ENCODE data around the gene SLC22A9. TPM values are rescaled to one million over a fixed set of nuclear protein-coding genes. Genes with fewer than 3 reads are reported as not detected.
"Not testable (repeated sequence)": the region's sequence is repeated elsewhere in the genome, so short reads cannot be mapped to it uniquely, and the experiment has no call there.

SLC22A9 gene
- total and polyA plus RNA-seq, 10 of the 15 experiments (the other 5 are each of a cell fraction or from before 2014, with no cell fraction given): 0.03 to 0.06 TPM; not detected in 8

GRCh38 chr11:63321723-63322122 lies 47.9 kb upstream of the SLC22A9 start:
- no peak overlapping the region for H3K27ac ChIP-seq (ENCODE audit: control insufficient read depth, insufficient read depth)
- ATAC-seq: no peak
- no peak overlapping the region for H3K9ac ChIP-seq (ENCODE audit: control insufficient read depth, insufficient read depth, low read length)
- in situ Hi-C loops (cut with MboI): no loop called here
- no peaks in the 10 kb centered on the region for H3K36me3 ChIP-seq (ENCODE audit: control insufficient read depth in 2 of 2, insufficient read depth in 2 of 2, low read length in 1 of 2)
- POLR2A ChIA-PET: no interaction called here
- DNase-seq (ENCODE audit: low read depth, low spot score): no peak
- no peaks in the 10 kb centered on the region for H3K4me1 ChIP-seq (ENCODE audit: control insufficient read depth, insufficient read depth, low read length)
- intact Hi-C loops (cut with micrococcal nuclease; ENCODE audit: unreplicated experiment): no loop called here
- H3K9me3 ChIP-seq (replicated peaks; ENCODE audit: control insufficient read depth, insufficient read depth, low read length): no peaks in the 10 kb centered on the region; the same call in 2 of the 3 replicates
- H3K79me2 ChIP-seq (ENCODE audit: control insufficient read depth, insufficient read depth, low read length): no peaks in the 10 kb centered on the region
- no peaks in the 10 kb centered on the region for H3K27me3 ChIP-seq (replicated peaks in 1 of 2; ENCODE audit: control insufficient read depth in 2 of 2, insufficient read depth in 2 of 2, low read length in 1 of 2)
- BruUV-seq (replicated peaks): no TSS peak
- RAD21 ChIA-PET (ENCODE audit: unreplicated experiment): no interaction called here
- TF ChIP-seq MAX (IDR thresholded peaks at IDR 0.05; ENCODE audit: low read depth, low read length) (no peak), IKZF2 (IDR thresholded peaks at IDR 0.05) (no peak)
- H2AFZ ChIP-seq (ENCODE audit: control insufficient read depth, low read depth, low read length): no peak overlapping the region
- H4K20me1 ChIP-seq (ENCODE audit: control insufficient read depth, insufficient read depth): no peaks in the 10 kb centered on the region
- CTCF ChIA-PET: no interaction called here
- SMC1A ChIA-PET (ENCODE audit: uncharacterized antibody, unreplicated experiment): no interaction called here
- no peak overlapping the region for H3K4me3 ChIP-seq
- no peak for FAIRE-seq
- no peak overlapping the region for H3K4me2 ChIP-seq (ENCODE audit: control insufficient read depth, insufficient read depth)

GRCh38 chr11:63335089-63335488 lies 34.5 kb upstream of the SLC22A9 start:
- POLR2A ChIA-PET; H3K9ac ChIP-seq (ENCODE audit: control insufficient read depth, insufficient read depth, low read length); in situ Hi-C loops (cut with MboI); H3K36me3 ChIP-seq (ENCODE audit: control insufficient read depth in 2 of 2, insufficient read depth in 2 of 2, low read length in 1 of 2); BruUV-seq (replicated peaks); H3K27ac ChIP-seq (ENCODE audit: control insufficient read depth, insufficient read depth); H3K79me2 ChIP-seq (ENCODE audit: control insufficient read depth, insufficient read depth, low read length); H3K4me2 ChIP-seq (ENCODE audit: control insufficient read depth, insufficient read depth); intact Hi-C loops (cut with micrococcal nuclease; ENCODE audit: unreplicated experiment); SMC1A ChIA-PET (ENCODE audit: uncharacterized antibody, unreplicated experiment); H3K27me3 ChIP-seq (replicated peaks in 1 of 2; ENCODE audit: control insufficient read depth in 2 of 2, insufficient read depth in 2 of 2, low read length in 1 of 2); DNase-seq (ENCODE audit: low read depth, low spot score); FAIRE-seq; RAD21 ChIA-PET (ENCODE audit: unreplicated experiment); H3K4me3 ChIP-seq; H3K9me3 ChIP-seq (replicated peaks; ENCODE audit: control insufficient read depth, insufficient read depth, low read length); H2AFZ ChIP-seq (ENCODE audit: control insufficient read depth, low read depth, low read length); ATAC-seq; H4K20me1 ChIP-seq (ENCODE audit: control insufficient read depth, insufficient read depth); H3K4me1 ChIP-seq (ENCODE audit: control insufficient read depth, insufficient read depth, low read length): not testable (repeated sequence)
- CTCF ChIA-PET: interaction anchor here (0.6 kb wide), 1 partner anchor 323 kb away, joined by 3 read pairs; no protein-coding TSS in a partner anchor
- 1% methylated on average over 3 of the region's 3 CpGs for WGBS (ENCODE audit: insufficient coverage, insufficient replicate concordance, low lambda C conversion rate, missing lambda C conversion rate)
